Measurements from ENCODE around the gene GRWD1. TPM values are rescaled to one million over a fixed set of nuclear protein-coding genes. Genes with fewer than 3 reads are reported as not detected.
A peak's percentile ranks its signal among the peaks of the same experiment; 100 is the strongest.

Gene GRWD1
- total RNA-seq, 2 donors from 2014 or later = 17.5 to 38.3 TPM

DNA sequence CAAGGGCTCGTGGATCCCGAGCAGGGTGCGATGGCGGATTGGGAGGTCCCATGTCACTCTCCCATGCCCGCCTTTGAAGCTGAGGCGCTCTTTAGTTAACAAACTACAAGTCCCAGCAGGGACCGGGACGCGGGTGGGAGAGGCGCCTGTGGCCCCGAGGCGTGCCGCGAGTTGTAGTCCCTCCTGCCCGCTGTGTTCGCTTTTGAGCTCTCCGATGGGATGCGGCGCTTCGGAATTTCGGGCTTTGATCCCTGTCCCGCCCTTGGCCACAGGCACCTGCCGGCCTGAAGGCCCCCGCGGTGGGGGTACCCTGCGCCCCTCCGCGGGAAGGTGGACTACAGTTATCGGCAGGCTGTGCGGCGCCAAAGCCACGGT, 34.4 kb downstream of the GRWD1 start:
- peak; percentile 29 for ATAC-seq (ENCODE audit: insufficient number of reproducible peaks, low FRiP score, low read depth)
- TF ChIP-seq, protein P1, sequence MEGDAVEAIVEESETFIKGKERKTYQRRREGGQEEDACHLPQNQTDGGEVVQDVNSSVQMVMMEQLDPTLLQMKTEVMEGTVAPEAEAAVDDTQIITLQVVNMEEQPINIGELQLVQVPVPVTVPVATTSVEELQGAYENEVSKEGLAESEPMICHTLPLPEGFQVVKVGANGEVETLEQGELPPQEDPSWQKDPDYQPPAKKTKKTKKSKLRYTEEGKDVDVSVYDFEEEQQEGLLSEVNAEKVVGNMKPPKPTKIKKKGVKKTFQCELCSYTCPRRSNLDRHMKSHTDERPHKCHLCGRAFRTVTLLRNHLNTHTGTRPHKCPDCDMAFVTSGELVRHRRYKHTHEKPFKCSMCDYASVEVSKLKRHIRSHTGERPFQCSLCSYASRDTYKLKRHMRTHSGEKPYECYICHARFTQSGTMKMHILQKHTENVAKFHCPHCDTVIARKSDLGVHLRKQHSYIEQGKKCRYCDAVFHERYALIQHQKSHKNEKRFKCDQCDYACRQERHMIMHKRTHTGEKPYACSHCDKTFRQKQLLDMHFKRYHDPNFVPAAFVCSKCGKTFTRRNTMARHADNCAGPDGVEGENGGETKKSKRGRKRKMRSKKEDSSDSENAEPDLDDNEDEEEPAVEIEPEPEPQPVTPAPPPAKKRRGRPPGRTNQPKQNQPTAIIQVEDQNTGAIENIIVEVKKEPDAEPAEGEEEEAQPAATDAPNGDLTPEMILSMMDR (IDR thresholded peaks at IDR 0.05) = no peak
- Histone ChIP-seq H3K27ac (peak overlapping the region; percentile 91 to 95), H3K4me1 (ENCODE audit: control insufficient read depth in 1 of 2, low read depth in 2 of 2) (peaks cover 5 to 15% of the 10 kb centered on the region in 2 donors), H3K27me3 (replicated peaks; ENCODE audit: insufficient read depth) (no peaks in the 10 kb centered on the region), H3K36me3 (peaks cover 32% of the 10 kb centered on the region), H3K9me3 (no peaks in the 10 kb centered on the region), H3K4me3 (peak overlapping the region; percentile 89)
- no peak for DNase-seq (ENCODE audit: low spot score)

DNA sequence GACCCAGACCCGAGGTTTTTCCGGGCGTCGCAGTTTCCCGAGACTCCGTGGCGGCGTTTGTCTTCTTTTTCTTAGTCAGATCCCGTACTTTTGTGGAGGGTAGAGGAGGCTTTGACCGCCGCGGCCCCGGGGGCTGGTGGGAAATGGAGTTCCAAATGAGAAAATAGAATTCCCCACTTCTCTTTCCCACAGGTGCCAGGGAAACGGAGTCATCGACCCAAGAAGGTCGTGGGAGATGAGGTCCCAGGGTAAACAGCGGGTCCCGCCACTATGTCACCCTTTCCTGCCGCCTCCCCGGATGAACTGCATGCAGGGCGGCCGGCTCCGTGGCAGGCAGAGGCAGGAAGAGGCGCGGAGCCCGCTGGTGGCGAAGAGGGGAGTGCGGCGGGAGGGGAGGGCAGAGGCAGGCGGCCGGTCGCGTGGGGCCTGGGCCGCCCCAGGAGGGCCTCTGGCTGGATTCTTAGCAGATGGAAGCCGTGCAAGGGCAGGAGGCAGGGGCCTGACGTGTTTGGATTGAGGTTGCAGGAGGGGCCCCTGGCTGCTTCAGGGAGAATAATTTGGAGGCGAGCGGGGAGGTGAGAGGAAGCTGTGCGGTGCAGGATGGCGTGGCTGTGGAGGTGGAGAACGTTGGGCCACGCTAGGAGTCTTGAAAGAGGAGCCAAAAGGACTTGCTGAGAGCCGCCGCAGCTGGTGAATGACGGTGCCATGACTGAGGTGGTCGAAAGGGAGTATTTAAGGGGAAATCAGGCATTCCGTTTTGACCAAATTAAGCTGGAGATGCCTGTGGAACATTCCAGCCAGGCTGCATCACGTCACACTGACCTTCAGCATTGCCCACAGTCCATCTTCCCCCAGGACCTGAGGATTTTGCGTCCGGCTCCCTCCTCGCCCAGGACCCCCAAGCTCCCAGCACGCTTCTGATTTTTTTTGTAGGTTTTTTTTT, 35.0 kb downstream of the GRWD1 start:
- TF ChIP-seq, protein P1 (IDR thresholded peaks at IDR 0.05) = no peak
- H3K9me3 ChIP-seq = no peaks in the 10 kb centered on the region
- H3K27me3 ChIP-seq (replicated peaks; ENCODE audit: insufficient read depth) = no peaks in the 10 kb centered on the region
- peaks cover 5 to 15% of the 10 kb centered on the region in 2 donors for H3K4me1 ChIP-seq (ENCODE audit: control insufficient read depth in 1 of 2, low read depth in 2 of 2)
- H3K27ac ChIP-seq = peak overlapping the region; percentile 91 to 95
- no peak for DNase-seq (ENCODE audit: low spot score)
- peak overlapping the region; percentile 89 for H3K4me3 ChIP-seq
- H3K36me3 ChIP-seq = peaks cover 25% of the 10 kb centered on the region
- ATAC-seq (ENCODE audit: insufficient number of reproducible peaks, low FRiP score, low read depth) = peak; percentile 5

DNA sequence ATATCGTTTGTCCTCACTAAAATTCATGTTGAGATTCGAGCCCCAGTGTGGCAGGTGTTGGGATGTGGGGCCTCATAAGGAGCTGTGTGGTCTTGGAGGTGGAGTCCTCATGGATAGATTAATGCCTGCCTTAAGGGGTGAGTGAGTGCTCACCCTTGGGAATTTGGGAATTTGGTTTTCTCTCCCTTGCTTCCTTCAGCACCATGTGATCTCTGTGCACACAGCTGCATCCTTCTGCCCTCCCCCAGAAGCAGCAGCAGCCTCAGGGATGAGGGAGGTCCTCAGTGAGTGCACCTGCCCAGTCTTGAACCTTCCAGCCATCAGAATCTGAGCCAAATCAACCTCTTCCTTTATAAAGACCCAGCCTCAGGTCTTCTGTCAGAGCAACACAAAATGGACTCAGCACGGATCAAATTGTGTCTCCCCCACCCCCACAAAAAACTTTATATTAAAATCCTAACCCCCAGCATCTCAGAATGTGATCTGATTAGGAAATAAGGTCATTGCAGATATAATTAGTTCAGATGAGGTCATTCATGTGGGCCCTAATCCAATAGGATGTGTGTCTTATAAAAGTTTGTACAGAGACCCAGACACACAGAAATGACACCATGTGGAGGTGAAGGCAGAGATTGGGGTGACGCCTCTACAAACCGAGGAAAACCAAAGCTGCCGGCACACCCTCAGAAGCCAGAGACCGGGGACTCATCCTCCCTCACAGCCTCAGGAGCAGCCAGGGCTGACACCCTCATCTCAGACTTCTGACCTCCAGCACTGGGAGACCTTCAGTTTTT, 36.3 kb downstream of the GRWD1 start:
- TF ChIP-seq, protein P1 (IDR thresholded peaks at IDR 0.05) = no peak
- no peak for ATAC-seq (ENCODE audit: insufficient number of reproducible peaks, low FRiP score, low read depth)

DNA sequence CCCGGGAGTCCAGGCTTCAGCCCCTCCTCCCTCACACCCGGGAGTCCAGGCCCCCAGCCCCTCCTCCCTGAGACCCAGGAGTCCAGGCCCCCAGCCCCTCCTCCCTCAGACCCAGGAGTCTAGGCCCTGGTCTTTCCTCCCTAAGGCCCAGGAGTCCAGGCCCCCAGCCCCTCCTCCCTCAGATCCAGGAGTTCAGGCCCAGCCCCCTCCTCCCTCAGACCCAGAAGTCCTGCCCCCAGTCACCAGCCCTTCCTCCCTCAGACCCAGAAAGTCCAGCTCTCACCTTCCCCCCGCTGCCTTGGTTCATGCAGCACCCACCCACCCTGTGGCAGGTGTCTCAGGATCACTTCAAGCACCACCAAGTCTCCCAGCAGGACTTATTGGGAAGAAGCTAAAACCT, 37.5 kb downstream of the GRWD1 start:
- ATAC-seq (ENCODE audit: insufficient number of reproducible peaks, low FRiP score, low read depth) (no peak), DNase-seq (ENCODE audit: low spot score) (no peak)
- Histone ChIP-seq H3K9me3 (no peaks in the 10 kb centered on the region), H3K27me3 (replicated peaks; ENCODE audit: insufficient read depth) (no peaks in the 10 kb centered on the region), H3K36me3 (peaks cover 2% of the 10 kb centered on the region), H3K4me1 (ENCODE audit: control insufficient read depth in 1 of 2, low read depth in 2 of 2) (peaks cover 5 to 26% of the 10 kb centered on the region in 2 donors), H3K27ac (no peak overlapping the region), H3K4me3 (no peak overlapping the region)
- TF ChIP-seq, protein P1 (IDR thresholded peaks at IDR 0.05) = no peak

More for the DNA sequence above, 36.3 kb downstream of the GRWD1 start:
- Histone ChIP-seq H3K27me3 (replicated peaks; ENCODE audit: insufficient read depth) (no peaks in the 10 kb centered on the region), H3K36me3 (peaks cover 13% of the 10 kb centered on the region), H3K4me1 (ENCODE audit: control insufficient read depth in 1 of 2, low read depth in 2 of 2) (peaks cover 5 to 15% of the 10 kb centered on the region in 2 donors), H3K4me3 (no peak overlapping the region), H3K9me3 (no peaks in the 10 kb centered on the region), H3K27ac (no peak overlapping the region)
- DNase-seq (ENCODE audit: low spot score) = no peak
